Osteoblast (primary cell): ENCODE results near the gene KAT6B. TPM values are rescaled to one million over a fixed set of nuclear protein-coding genes. Genes with fewer than 3 reads are reported as not detected.

ENCODE experiments used
- DNase-seq: peaks from one replicate; pipeline ENCODE4 v3.0.0; 2011; ENCODE audit warnings: low spot score, mixed read lengths; ENCODE audit not compliant: insufficient read length; ENCODE audit errors: missing footprints
- H2AFZ ChIP-seq: 2 replicates; pipeline ENCODE4 v1.6.0; 2011; ENCODE audit warnings: mild to moderate bottlenecking, low read length
- H3K27ac ChIP-seq: 2 replicates; pipeline ENCODE4 v1.5.1; 2011; ENCODE audit warnings: mild to moderate bottlenecking, low read depth, low read length, moderate library complexity
- H3K27me3 ChIP-seq: 2 replicates; pipeline ENCODE4 v1.6.0; 2012; ENCODE audit warnings: mild to moderate bottlenecking, control low read depth, inconsistent platforms, low read length, moderate library complexity; ENCODE audit not compliant: insufficient read depth
- H3K36me3 ChIP-seq: 2 replicates; pipeline ENCODE4 v1.5.1; 2011; ENCODE audit warnings: mild to moderate bottlenecking, low read length, control low read depth, moderate library complexity; ENCODE audit not compliant: insufficient read depth
- H3K4me1 ChIP-seq: 2 replicates; pipeline ENCODE4 v1.5.1; 2011; ENCODE audit warnings: mild to moderate bottlenecking, low read length, control low read depth, moderate library complexity; ENCODE audit not compliant: insufficient read depth
- H3K4me2 ChIP-seq: 2 replicates; pipeline ENCODE4 v1.6.0; 2011; ENCODE audit warnings: mild to moderate bottlenecking, low read length; ENCODE audit not compliant: insufficient read depth
- H3K4me3 ChIP-seq: fragments of 200-600 bp; sonication (generic); 3 replicates; pipeline ENCODE4 v1.5.1; 2012; ENCODE audit warnings: mild to moderate bottlenecking, low read length, inconsistent platforms; ENCODE audit not compliant: insufficient read depth
- H3K79me2 ChIP-seq: 2 replicates; pipeline ENCODE4 v1.6.0; 2012; ENCODE audit warnings: mild to moderate bottlenecking, low read length, control low read depth, inconsistent platforms; ENCODE audit not compliant: insufficient read depth
- H3K9me3 ChIP-seq: 2 replicates; pipeline ENCODE4 v1.5.1; 2011; ENCODE audit warnings: low read depth, low read length, control low read depth
- H4K20me1 ChIP-seq: 2 replicates; pipeline ENCODE4 v1.6.0; 2012; ENCODE audit warnings: mild to moderate bottlenecking, low read length, control low read depth; ENCODE audit not compliant: insufficient read depth
- CTCF ChIP-seq: IDR thresholded peaks from 2 replicates; pipeline ENCODE4 v1.5.1; 2011; ENCODE audit warnings: mild to moderate bottlenecking, low read depth, low read length, moderate library complexity; ENCODE audit errors: extremely low read depth
- total RNA-seq: library from RNA; depleted of rRNA; stranded (reverse); fragments of >200 nt; gene quantifications from 2 replicates; pipeline ENCODE4 v1.2.3, GENCODE V29; 2012

The KAT6B gene
- total RNA-seq, 1 donor = 24.6 TPM

GRCh38 chr10:74877898-74878297 is 51.5 kb downstream of the KAT6B start:
- Histone ChIP-seq H3K27me3 (no peaks in the 10 kb centered on the region), H4K20me1 (peaks cover 13% of the 10 kb centered on the region), H3K36me3 (no peaks in the 10 kb centered on the region), H3K79me2 (peaks cover 58% of the 10 kb centered on the region), H3K4me2 (no peak overlapping the region), H3K27ac (no peak overlapping the region), H3K4me1 (peaks cover 10% of the 10 kb centered on the region), H3K9me3 (no peaks in the 10 kb centered on the region), H3K4me3 (no peak overlapping the region), H2AFZ (no peak overlapping the region)
- TF ChIP-seq CTCF = no peak
- DNase-seq = no peak

GRCh38 chr10:74880041-74880440 is 53.6 kb downstream of the KAT6B start:
- Histone ChIP-seq H3K27ac (peak overlapping the region; percentile 6), H3K79me2 (peaks cover 56% of the 10 kb centered on the region), H3K4me2 (no peak overlapping the region), H3K9me3 (no peaks in the 10 kb centered on the region), H3K27me3 (no peaks in the 10 kb centered on the region), H2AFZ (no peak overlapping the region), H3K4me1 (peaks cover 15% of the 10 kb centered on the region), H3K4me3 (no peak overlapping the region), H4K20me1 (peaks cover 20% of the 10 kb centered on the region), H3K36me3 (no peaks in the 10 kb centered on the region)
- peak; percentile 71 for DNase-seq
- TF ChIP-seq CTCF = no peak

- no peaks in the 10 kb centered on the region for H3K36me3 ChIP-seq
- no peak overlapping the region for H2AFZ ChIP-seq
- peaks cover 15% of the 10 kb centered on the region for H3K4me1 ChIP-seq
- peaks cover 55% of the 10 kb centered on the region for H3K79me2 ChIP-seq
- peaks cover 25% of the 10 kb centered on the region for H4K20me1 ChIP-seq
- no peak for TF ChIP-seq CTCF
- H3K27ac ChIP-seq = no peak overlapping the region
- no peak for DNase-seq
- H3K9me3 ChIP-seq = no peaks in the 10 kb centered on the region
- H3K27me3 ChIP-seq = no peaks in the 10 kb centered on the region
- no peak overlapping the region for H3K4me2 ChIP-seq
- no peak overlapping the region for H3K4me3 ChIP-seq
Measured at GRCh38 chr10:74881253-74881884, 55.0 kb downstream of the KAT6B start.

GRCh38 chr10:74882427-74882826 is 56.0 kb downstream of the KAT6B start:
- Histone ChIP-seq H3K27ac (no peak overlapping the region), H3K4me2 (no peak overlapping the region), H4K20me1 (peaks cover 30% of the 10 kb centered on the region), H3K79me2 (peaks cover 61% of the 10 kb centered on the region), H3K9me3 (no peaks in the 10 kb centered on the region), H2AFZ (no peak overlapping the region), H3K27me3 (no peaks in the 10 kb centered on the region), H3K4me3 (no peak overlapping the region), H3K4me1 (peaks cover 15% of the 10 kb centered on the region), H3K36me3 (no peaks in the 10 kb centered on the region)
- DNase-seq = no peak
- TF ChIP-seq CTCF = no peak
